HCT116 (cell line): ENCODE results near the gene KLK11.

Source experiments
- CTCF ChIP-seq, 3 experiments: fragments of 200-600 bp in 1 of 3; sonication (generic) in 1 of 3; IDR thresholded peaks in 2 of 3; conservative IDR thresholded peaks in 1 of 3; 2 replicates each; pipeline ENCODE4 v1.5.1; 2012 to 2017; ENCODE audit warnings: low read depth in 2 of 3, low read length in 2 of 3, antibody characterized with exemption in 1 of 3, borderline replicate concordance in 1 of 3, control low read depth in 1 of 3, mild to moderate bottlenecking in 1 of 3, mixed read lengths in 1 of 3, mixed run types in 1 of 3, moderate library complexity in 1 of 3; ENCODE audit not compliant: insufficient read depth in 1 of 3
- EGR1 ChIP-seq: IDR thresholded peaks from 2 replicates; pipeline ENCODE4 v1.6.1; 2012; ENCODE audit warnings: low read depth
- ELF1 ChIP-seq: IDR thresholded peaks from 2 replicates; pipeline ENCODE4 v1.6.1; 2012; ENCODE audit warnings: low read depth, borderline replicate concordance
- EZH2 ChIP-seq: fragments of 200-600 bp; sonication (generic); IDR thresholded peaks from 2 replicates; pipeline ENCODE4 v1.6.1; 2017; ENCODE audit warnings: antibody characterized with exemption, mixed run types
- EZH2phosphoT487 ChIP-seq: fragments of 200-600 bp; IDR thresholded peaks from 2 replicates; pipeline ENCODE4 v1.6.1; 2018; ENCODE audit warnings: antibody characterized with exemption, borderline replicate concordance
- JUND ChIP-seq: IDR thresholded peaks from 2 replicates; pipeline ENCODE4 v1.6.1; 2012
- POLR2A ChIP-seq: IDR thresholded peaks from 2 replicates; pipeline ENCODE4 v1.7.0; 2011; ENCODE audit warnings: borderline replicate concordance; ENCODE audit not compliant: insufficient read depth, insufficient read length; ENCODE audit errors: extremely low read depth
- POLR2AphosphoS5 ChIP-seq: IDR thresholded peaks from 2 replicates; pipeline ENCODE4 v1.6.1; 2011; ENCODE audit warnings: mild to moderate bottlenecking, low read depth, low read length, moderate library complexity
- REST ChIP-seq: IDR thresholded peaks from 2 replicates; pipeline ENCODE4 v1.6.1; 2012; ENCODE audit warnings: low read depth
- YY1 ChIP-seq: IDR thresholded peaks from 2 replicates; pipeline ENCODE4 v1.6.1; 2011; ENCODE audit warnings: low read length, low read depth, moderate library complexity, mild to moderate bottlenecking; ENCODE audit not compliant: insufficient replicate concordance; ENCODE audit errors: extremely low read depth

- TF ChIP-seq CTCF (IDR thresholded peaks at IDR 0.05 in 2 of 3, conservative IDR thresholded peaks at IDR 0.05 in 1 of 3; ENCODE audit: borderline replicate concordance in 1 of 3, insufficient read depth in 1 of 3, low read depth in 2 of 3, low read length in 2 of 3) (no peak), POLR2A (no peak), POLR2AphosphoS5 (no peak), EZH2 (no peak), ELF1 (no peak), EZH2phosphoT487 (no peak), JUND (no peak), REST (no peak), YY1 (no peak), EGR1 (no peak)
These were observed 16.2 kb downstream of the KLK11 start for GRCh38 chr19:51010066-51010795.
